22Rv1 (cell line): ENCODE measurements around the gene TTLL6.

Experiments used
- CTCF ChIP-seq: fragments of 450-650 bp; IDR thresholded peaks from 2 replicates; pipeline ENCODE4 v1.5.1; 2017; ENCODE audit warnings: mild to moderate bottlenecking
- ZFX ChIP-seq: fragments of 450-650 bp; IDR thresholded peaks from 2 replicates; pipeline ENCODE4 v1.6.1; 2017; ENCODE audit warnings: antibody characterized with exemption, borderline replicate concordance

- no peak for TF ChIP-seq CTCF
- TF ChIP-seq ZFX = no peak
These were observed 2.4 kb upstream of the TTLL6 start for GRCh38 chr17:48819466-48819865.
